ENCODE measurements around the gene SCART1.
"Not testable (repeated sequence)": the region's sequence is repeated elsewhere in the genome, so short reads cannot be mapped to it uniquely, and the experiment has no call there.

DNA sequence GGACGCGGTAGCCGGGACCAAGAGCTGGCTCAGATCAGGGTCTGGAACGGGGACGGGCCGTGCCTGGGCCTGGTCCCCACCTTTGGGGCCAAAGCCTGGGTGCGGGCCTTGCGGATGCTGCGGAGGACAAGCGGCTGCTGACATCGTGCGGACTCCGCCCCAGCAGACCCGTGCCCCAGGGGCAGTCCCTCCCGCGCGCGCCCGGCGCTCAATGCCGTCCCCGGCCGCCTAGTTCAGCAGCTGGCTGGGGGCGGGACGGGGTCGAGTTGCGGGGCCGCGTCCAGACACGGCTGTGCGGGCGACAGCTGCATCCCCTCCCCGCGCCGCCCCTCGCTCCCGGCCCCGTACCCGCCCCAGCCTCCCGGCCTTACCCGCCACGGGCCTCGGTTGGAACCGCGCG is 29.6 kb upstream of the SCART1 start:
- TF ChIP-seq, protein P1, sequence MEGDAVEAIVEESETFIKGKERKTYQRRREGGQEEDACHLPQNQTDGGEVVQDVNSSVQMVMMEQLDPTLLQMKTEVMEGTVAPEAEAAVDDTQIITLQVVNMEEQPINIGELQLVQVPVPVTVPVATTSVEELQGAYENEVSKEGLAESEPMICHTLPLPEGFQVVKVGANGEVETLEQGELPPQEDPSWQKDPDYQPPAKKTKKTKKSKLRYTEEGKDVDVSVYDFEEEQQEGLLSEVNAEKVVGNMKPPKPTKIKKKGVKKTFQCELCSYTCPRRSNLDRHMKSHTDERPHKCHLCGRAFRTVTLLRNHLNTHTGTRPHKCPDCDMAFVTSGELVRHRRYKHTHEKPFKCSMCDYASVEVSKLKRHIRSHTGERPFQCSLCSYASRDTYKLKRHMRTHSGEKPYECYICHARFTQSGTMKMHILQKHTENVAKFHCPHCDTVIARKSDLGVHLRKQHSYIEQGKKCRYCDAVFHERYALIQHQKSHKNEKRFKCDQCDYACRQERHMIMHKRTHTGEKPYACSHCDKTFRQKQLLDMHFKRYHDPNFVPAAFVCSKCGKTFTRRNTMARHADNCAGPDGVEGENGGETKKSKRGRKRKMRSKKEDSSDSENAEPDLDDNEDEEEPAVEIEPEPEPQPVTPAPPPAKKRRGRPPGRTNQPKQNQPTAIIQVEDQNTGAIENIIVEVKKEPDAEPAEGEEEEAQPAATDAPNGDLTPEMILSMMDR (IDR thresholded peaks at IDR 0.05) = not testable (repeated sequence)
- TF ChIP-seq POLR2AphosphoS5 (IDR thresholded peaks at IDR 0.05; ENCODE audit: insufficient read depth in 1 of 2, low read depth in 1 of 2); POLR2A (IDR thresholded peaks at IDR 0.05): not testable (repeated sequence)

Data from vagina (tissue), 2 donors.